ENCODE data around the gene PANX3. TPM values are rescaled to one million over a fixed set of nuclear protein-coding genes. Genes with fewer than 3 reads are reported as not detected.

PANX3 gene
- total RNA-seq, 1 experiment from 2014 or later, result not detected

- no peak overlapping the region for H3K9ac ChIP-seq (ENCODE audit: low read length)
- H3K4me2 ChIP-seq (ENCODE audit: low read length), result no peak overlapping the region
- H3F3A ChIP-seq (ENCODE audit: low read length, unreplicated experiment), result no peaks in the 10 kb centered on the region
- H3K4me3 ChIP-seq (ENCODE audit: low read length), result no peak overlapping the region
- H3K9me2 ChIP-seq (replicated peaks; ENCODE audit: low read length), result no peaks in the 10 kb centered on the region
- no peaks in the 10 kb centered on the region for H4K20me1 ChIP-seq (ENCODE audit: low read length)
- POLR2A ChIA-PET (ENCODE audit: unreplicated experiment), result no interaction called here
- no peak for DNase-seq
- H3K27me3 ChIP-seq (ENCODE audit: low read length), result no peaks in the 10 kb centered on the region
- intact Hi-C loops (cut with micrococcal nuclease), result no loop called here
- H3K4me1 ChIP-seq (ENCODE audit: insufficient read depth, low read length), result no peaks in the 10 kb centered on the region
- CTCF ChIA-PET, result no interaction called here
- no TSS peak for BruUV-seq (replicated peaks)
- TF ChIP-seq EZH2 (IDR thresholded peaks at IDR 0.05; ENCODE audit: low read length, unreplicated experiment) (no peak), EZH2phosphoT487 (IDR thresholded peaks at IDR 0.05; ENCODE audit: borderline replicate concordance, low read length) (no peak)
- TF ChIP-seq, protein P1, sequence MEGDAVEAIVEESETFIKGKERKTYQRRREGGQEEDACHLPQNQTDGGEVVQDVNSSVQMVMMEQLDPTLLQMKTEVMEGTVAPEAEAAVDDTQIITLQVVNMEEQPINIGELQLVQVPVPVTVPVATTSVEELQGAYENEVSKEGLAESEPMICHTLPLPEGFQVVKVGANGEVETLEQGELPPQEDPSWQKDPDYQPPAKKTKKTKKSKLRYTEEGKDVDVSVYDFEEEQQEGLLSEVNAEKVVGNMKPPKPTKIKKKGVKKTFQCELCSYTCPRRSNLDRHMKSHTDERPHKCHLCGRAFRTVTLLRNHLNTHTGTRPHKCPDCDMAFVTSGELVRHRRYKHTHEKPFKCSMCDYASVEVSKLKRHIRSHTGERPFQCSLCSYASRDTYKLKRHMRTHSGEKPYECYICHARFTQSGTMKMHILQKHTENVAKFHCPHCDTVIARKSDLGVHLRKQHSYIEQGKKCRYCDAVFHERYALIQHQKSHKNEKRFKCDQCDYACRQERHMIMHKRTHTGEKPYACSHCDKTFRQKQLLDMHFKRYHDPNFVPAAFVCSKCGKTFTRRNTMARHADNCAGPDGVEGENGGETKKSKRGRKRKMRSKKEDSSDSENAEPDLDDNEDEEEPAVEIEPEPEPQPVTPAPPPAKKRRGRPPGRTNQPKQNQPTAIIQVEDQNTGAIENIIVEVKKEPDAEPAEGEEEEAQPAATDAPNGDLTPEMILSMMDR (conservative IDR thresholded peaks at IDR 0.05; ENCODE audit: low read depth, low read length), result no peak
- peaks cover 4% of the 10 kb centered on the region; the same call in 1 of the 2 replicates for H3K36me3 ChIP-seq (ENCODE audit: low read depth, low read length)
- H2AFZ ChIP-seq (ENCODE audit: low read length), result no peak overlapping the region
- no peaks in the 10 kb centered on the region for H3K9me3 ChIP-seq (ENCODE audit: low read length)
- no peak overlapping the region for H3K27ac ChIP-seq (ENCODE audit: low read length)
- H3K79me2 ChIP-seq (ENCODE audit: low read length), result no peaks in the 10 kb centered on the region
- no peak for ATAC-seq
These were observed 52.6 kb downstream of the PANX3 start for GRCh38 chr11:124663861-124664260.

- no peaks in the 10 kb centered on the region for H3K36me3 ChIP-seq (ENCODE audit: low read depth, low read length)
- CTCF ChIA-PET, result no interaction called here
- POLR2A ChIA-PET (ENCODE audit: unreplicated experiment), result no interaction called here
- peaks cover 2% of the 10 kb centered on the region for H3K4me1 ChIP-seq (ENCODE audit: insufficient read depth, low read length)
- no peak for DNase-seq
- H3K4me2 ChIP-seq (ENCODE audit: low read length), result no peak overlapping the region
- no peak for ATAC-seq
- no peaks in the 10 kb centered on the region for H3F3A ChIP-seq (ENCODE audit: low read length, unreplicated experiment)
- peaks cover 2% of the 10 kb centered on the region for H3K79me2 ChIP-seq (ENCODE audit: low read length)
- TF ChIP-seq EZH2 (IDR thresholded peaks at IDR 0.05; ENCODE audit: low read length, unreplicated experiment) (no peak), EZH2phosphoT487 (IDR thresholded peaks at IDR 0.05; ENCODE audit: borderline replicate concordance, low read length) (no peak)
- TF ChIP-seq, protein P1 (conservative IDR thresholded peaks at IDR 0.05; ENCODE audit: low read depth, low read length), result no peak
- BruUV-seq (replicated peaks), result no TSS peak
- H3K4me3 ChIP-seq (ENCODE audit: low read length), result no peak overlapping the region
- intact Hi-C loops (cut with micrococcal nuclease), result no loop called here
- H3K9ac ChIP-seq (ENCODE audit: low read length), result no peak overlapping the region
- no peaks in the 10 kb centered on the region for H3K9me3 ChIP-seq (ENCODE audit: low read length)
- H3K9me2 ChIP-seq (replicated peaks; ENCODE audit: low read length), result no peaks in the 10 kb centered on the region
- H4K20me1 ChIP-seq (ENCODE audit: low read length), result no peaks in the 10 kb centered on the region
- H2AFZ ChIP-seq (ENCODE audit: low read length), result no peak overlapping the region
- no peak overlapping the region for H3K27ac ChIP-seq (ENCODE audit: low read length)
- H3K27me3 ChIP-seq (ENCODE audit: low read length), result no peaks in the 10 kb centered on the region
These were observed 56.4 kb downstream of the PANX3 start for GRCh38 chr11:124667601-124668000.

GRCh38 chr11:124669193-124669592 is 58.0 kb downstream of the PANX3 start:
- ChIA-PET POLR2A (ENCODE audit: unreplicated experiment) (interaction anchor here (0.6 kb wide), 1 partner anchor 20 kb away, joined by 3 read pairs; no protein-coding TSS in a partner anchor), CTCF (interaction anchor here (0.6 to 3.0 kb wide), 13 partner anchors 24 to 207 kb away, joined by 3 to 23 read pairs (median 4); partner anchors contain the start of genes ESAM and NRGN)
- Histone ChIP-seq H3K4me3 (ENCODE audit: low read length) (no peak overlapping the region), H3K9me2 (replicated peaks; ENCODE audit: low read length) (no peaks in the 10 kb centered on the region), H3K27ac (ENCODE audit: low read length) (no peak overlapping the region), H3K9me3 (ENCODE audit: low read length) (no peaks in the 10 kb centered on the region), H3K4me1 (ENCODE audit: insufficient read depth, low read length) (peaks cover 8% of the 10 kb centered on the region), H2AFZ (ENCODE audit: low read length) (no peak overlapping the region), H3K9ac (ENCODE audit: low read length) (no peak overlapping the region), H3K36me3 (ENCODE audit: low read depth, low read length) (no peaks in the 10 kb centered on the region), H3K27me3 (ENCODE audit: low read length) (no peaks in the 10 kb centered on the region), H3K79me2 (ENCODE audit: low read length) (peaks cover 11% of the 10 kb centered on the region), H3F3A (ENCODE audit: low read length, unreplicated experiment) (no peaks in the 10 kb centered on the region), H4K20me1 (ENCODE audit: low read length) (no peaks in the 10 kb centered on the region), H3K4me2 (ENCODE audit: low read length) (no peak overlapping the region)
- ATAC-seq, result peak; percentile 47
- intact Hi-C loops (cut with micrococcal nuclease), result loop anchor here (1.0 kb wide), 6 partner anchors 25 to 198 kb away; no protein-coding TSS in a partner anchor
- peak; percentile 76 for DNase-seq
- TF ChIP-seq EZH2phosphoT487 (IDR thresholded peaks at IDR 0.05; ENCODE audit: borderline replicate concordance, low read length) (no peak), EZH2 (IDR thresholded peaks at IDR 0.05; ENCODE audit: low read length, unreplicated experiment) (no peak)
- TF ChIP-seq, protein P1 (conservative IDR thresholded peaks at IDR 0.05; ENCODE audit: low read depth, low read length), result peak; percentile 81
- BruUV-seq (replicated peaks), result no TSS peak
